ENCODE measurements around the gene ACAD11.
A peak's percentile ranks its signal among the peaks of the same experiment; 100 is the strongest.

Gene ACAD11

GRCh38 chr3:132555306-132556035, 104.1 kb downstream of the ACAD11 start:
- no peak for DNase-seq (ENCODE audit: low read depth in 2 of 2)

- no peak for DNase-seq (ENCODE audit: low read depth in 2 of 2)
Measured at GRCh38 chr3:132554437-132554836, 105.2 kb downstream of the ACAD11 start.

- DNase-seq (ENCODE audit: low read depth in 2 of 2) = no peak
Measured at GRCh38 chr3:132553826-132554225, 105.8 kb downstream of the ACAD11 start.

GRCh38 chr3:132550579-132551305, 108.9 kb downstream of the ACAD11 start:
- DNase-seq (ENCODE audit: low read depth in 2 of 2) = no peak

- no peak for DNase-seq (ENCODE audit: low read depth in 2 of 2)
Measured at GRCh38 chr3:132549890-132550578, 109.6 kb downstream of the ACAD11 start.

GRCh38 chr3:132549169-132549568, 110.4 kb downstream of the ACAD11 start:
- no peak for DNase-seq (ENCODE audit: low read depth in 2 of 2)

GRCh38 chr3:132545471-132545870, 114.1 kb downstream of the ACAD11 start:
- DNase-seq (ENCODE audit: low read depth in 2 of 2) = no peak

- DNase-seq (ENCODE audit: low read depth in 2 of 2) = no peak
Measured at GRCh38 chr3:132544130-132544529, 115.5 kb downstream of the ACAD11 start.

GRCh38 chr3:132543011-132543739, 116.4 kb downstream of the ACAD11 start:
- DNase-seq (ENCODE audit: low read depth in 2 of 2) = no peak

- DNase-seq (ENCODE audit: low read depth in 2 of 2) = no peak
Measured at GRCh38 chr3:132542577-132542976, 117.0 kb downstream of the ACAD11 start.

- no peak for DNase-seq (ENCODE audit: low read depth in 2 of 2)
Measured at GRCh38 chr3:132539681-132540080, 119.9 kb downstream of the ACAD11 start.

- no peak for DNase-seq (ENCODE audit: low read depth in 2 of 2)
Measured at GRCh38 chr3:132538072-132538471, 121.5 kb downstream of the ACAD11 start.

GRCh38 chr3:132537297-132537696, 122.3 kb downstream of the ACAD11 start:
- no peak for DNase-seq (ENCODE audit: low read depth in 2 of 2)

GRCh38 chr3:132536442-132537153, 123.0 kb downstream of the ACAD11 start:
- no peak for DNase-seq (ENCODE audit: low read depth in 2 of 2)

- peak in 1 of 2 donors; percentile 39 for DNase-seq (ENCODE audit: low read depth in 2 of 2)
Measured at GRCh38 chr3:132535575-132536441, 123.8 kb downstream of the ACAD11 start.

GRCh38 chr3:132530624-132531023, 129.0 kb downstream of the ACAD11 start:
- no peak for DNase-seq (ENCODE audit: low read depth in 2 of 2)

- no peak for DNase-seq (ENCODE audit: low read depth in 2 of 2)
Measured at GRCh38 chr3:132522353-132522752, 137.3 kb downstream of the ACAD11 start.

GRCh38 chr3:132521901-132522300, 137.7 kb downstream of the ACAD11 start:
- DNase-seq (ENCODE audit: low read depth in 2 of 2) = no peak

GRCh38 chr3:132519914-132520313, 139.7 kb downstream of the ACAD11 start:
- DNase-seq (ENCODE audit: low read depth in 2 of 2) = peak in 1 of 2 donors; percentile 8

- no peak for DNase-seq (ENCODE audit: low read depth in 2 of 2)
Measured at GRCh38 chr3:132517311-132517710, 142.3 kb downstream of the ACAD11 start.
